GM12878 (cell line): ENCODE results near the gene DENND1A. TPM values are rescaled to one million over a fixed set of nuclear protein-coding genes. Genes with fewer than 3 reads are reported as not detected.

Experiments used
- ATAC-seq: fragments of 200-7000 bp; cut with Tn5 transposase; 3 replicates; pipeline ENCODE4 v1.9.1; 2020; ENCODE audit warnings: mild to moderate bottlenecking, moderate library complexity
- BruUV-seq: library from RNA; stranded (reverse); fragments of 400-500 nt; replicated peaks from 2 replicates; lab custom pipeline; 2021; lab: Mats Ljungman, UMichigan
- CTCF ChIA-PET: fragments of 300-600 bp; sonication (Branson Sonifier 250); formaldehyde crosslinking; extraction: SDS; loops from one replicate; lab custom pipeline; 2021; ENCODE audit warnings: inconsistent platforms; lab: Yijun Ruan, JAX
- POLR2A ChIA-PET: fragments of 350-600 bp; formaldehyde crosslinking; extraction: SDS; loops from one replicate; lab custom pipeline; 2021; ENCODE audit warnings: inconsistent platforms; lab: Charles Lee
- RAD21 ChIA-PET: fragments of 300-600 bp; sonication (Branson Sonifier 250); formaldehyde crosslinking; loops from one replicate; lab custom pipeline; 2023; ENCODE audit warnings: antibody characterized with exemption; ENCODE audit not compliant: unreplicated experiment; lab: Charles Lee
- SMC1A ChIA-PET: fragments of 300-600 bp; sonication (Branson Sonifier 250); formaldehyde crosslinking; loops from one replicate; lab custom pipeline; 2023; ENCODE audit not compliant: unreplicated experiment, uncharacterized antibody; lab: Charles Lee
- DNase-seq: peaks from one replicate; pipeline ENCODE4 v3.0.0-alpha.2; 2011; ENCODE audit warnings: low read depth, low spot score
- FAIRE-seq: peaks from 3 replicates; lab custom pipeline; 2011; peaks lifted over from hg19 to GRCh38; lab: Jason Lieb, UNC
- H2AFZ ChIP-seq: 2 replicates; pipeline ENCODE4 v1.6.0; 2011; ENCODE audit warnings: low read depth, low read length, control low read depth; ENCODE audit not compliant: control insufficient read depth
- H3K27ac ChIP-seq: 2 replicates; pipeline ENCODE4 v1.5.1; 2011; ENCODE audit warnings: control low read depth; ENCODE audit not compliant: control insufficient read depth, insufficient read depth
- H3K27me3 ChIP-seq, 2 experiments: replicated peaks in 1 of 2; 2 replicates each; pipeline versions ENCODE4 v1.6.0 to v1.6.1; 2011; ENCODE audit warnings: low read length in 1 of 2; ENCODE audit not compliant: control insufficient read depth in 2 of 2, insufficient read depth in 2 of 2
- H3K36me3 ChIP-seq, 2 experiments: 2 replicates each; pipeline ENCODE4 v1.5.1; 2011; ENCODE audit warnings: low read length in 1 of 2; ENCODE audit not compliant: control insufficient read depth in 2 of 2, insufficient read depth in 2 of 2
- H3K4me1 ChIP-seq: 2 replicates; pipeline ENCODE4 v1.6.1; 2011; ENCODE audit warnings: mild to moderate bottlenecking, low read length, moderate library complexity, mixed read lengths; ENCODE audit not compliant: control insufficient read depth, insufficient read depth
- H3K4me2 ChIP-seq: 2 replicates; pipeline ENCODE4 v1.6.0; 2011; ENCODE audit warnings: control low read depth; ENCODE audit not compliant: control insufficient read depth, insufficient read depth
- H3K4me3 ChIP-seq: fragments of 200-600 bp; sonication (generic); 2 replicates; pipeline ENCODE4 v1.5.1; 2016
- H3K79me2 ChIP-seq: 2 replicates; pipeline ENCODE4 v1.6.0; 2011; ENCODE audit warnings: low read length; ENCODE audit not compliant: control insufficient read depth, insufficient read depth
- H3K9ac ChIP-seq: 2 replicates; pipeline ENCODE4 v1.8.0; 2011; ENCODE audit warnings: low read length, control low read depth, mixed read lengths; ENCODE audit not compliant: control insufficient read depth, insufficient read depth
- H3K9me3 ChIP-seq: replicated peaks from 3 replicates; pipeline ENCODE4 v1.5.1; 2011; ENCODE audit warnings: mild to moderate bottlenecking, low read length; ENCODE audit not compliant: control insufficient read depth, insufficient read depth
- H4K20me1 ChIP-seq: 2 replicates; pipeline ENCODE4 v1.6.0; 2011; ENCODE audit not compliant: control insufficient read depth, insufficient read depth
- ATF3 ChIP-seq: IDR thresholded peaks from 2 replicates; pipeline ENCODE4 v1.6.1; 2011; ENCODE audit warnings: low read depth, mild to moderate bottlenecking, low read length, moderate library complexity, borderline replicate concordance; ENCODE audit errors: extremely low read depth
- CHD4 ChIP-seq: fragments of 200-600 bp; sonication (generic); IDR thresholded peaks from 2 replicates; pipeline ENCODE4 v1.6.1; 2016; ENCODE audit warnings: mild to moderate bottlenecking
- CUX1 ChIP-seq: IDR thresholded peaks from 2 replicates; pipeline ENCODE4 v1.6.1; 2012; ENCODE audit warnings: improper control_type of control experiment, low read depth, low read length; ENCODE audit not compliant: insufficient replicate concordance
- E2F4 ChIP-seq: IDR thresholded peaks from 2 replicates; pipeline ENCODE4 v1.6.1; 2012; ENCODE audit warnings: low read depth, low read length, improper control_type of control experiment
- E4F1 ChIP-seq: fragments of 450-650 bp; IDR thresholded peaks from 2 replicates; pipeline ENCODE4 v1.6.1; 2018; ENCODE audit warnings: borderline replicate concordance, mild to moderate bottlenecking; ENCODE audit not compliant: partially characterized antibody
- GABPA ChIP-seq: IDR thresholded peaks from 2 replicates; pipeline ENCODE4 v1.6.1; 2014; ENCODE audit warnings: antibody characterized with exemption, low read depth, mild to moderate bottlenecking, inconsistent platforms
- IRF4 ChIP-seq: IDR thresholded peaks from 2 replicates; pipeline ENCODE4 v1.6.1; 2011; ENCODE audit warnings: low read depth, low read length
- MAX ChIP-seq: IDR thresholded peaks from 2 replicates; pipeline ENCODE4 v1.6.1; 2012; ENCODE audit warnings: low read depth, low read length, improper control_type of control experiment
- MEF2A ChIP-seq: IDR thresholded peaks from 2 replicates; pipeline ENCODE4 v1.6.1; 2011; ENCODE audit warnings: low read depth, mild to moderate bottlenecking, low read length, moderate library complexity; ENCODE audit not compliant: insufficient read depth
- NR2C1 ChIP-seq: fragments of 450-650 bp; IDR thresholded peaks from 2 replicates; pipeline ENCODE4 v1.6.1; 2017; ENCODE audit warnings: antibody characterized with exemption, mild to moderate bottlenecking, moderate library complexity
- PBX3 ChIP-seq: IDR thresholded peaks from 2 replicates; pipeline ENCODE4 v1.6.1; 2011; ENCODE audit warnings: mild to moderate bottlenecking, low read depth, low read length, moderate library complexity; ENCODE audit not compliant: insufficient replicate concordance
- RAD51 ChIP-seq: fragments of 450-650 bp; IDR thresholded peaks from 2 replicates; pipeline ENCODE4 v1.6.1; 2016; ENCODE audit warnings: moderate library complexity, mild to moderate bottlenecking, inconsistent platforms
- SUPT20H ChIP-seq: IDR thresholded peaks from 2 replicates; pipeline ENCODE4 v1.6.1; 2011; ENCODE audit warnings: low read depth, mild to moderate bottlenecking, low read length, moderate library complexity, borderline replicate concordance; ENCODE audit not compliant: control insufficient read depth
- ZNF24 ChIP-seq: fragments of 450-650 bp; IDR thresholded peaks from 2 replicates; pipeline ENCODE4 v1.6.1; 2017; ENCODE audit warnings: antibody characterized with exemption, mild to moderate bottlenecking
- WGBS: methylation state at CpG from one replicate; pipeline ENCODE4 v1.1.6; 2016; ENCODE audit warnings: low lambda C conversion rate; ENCODE audit not compliant: insufficient replicate concordance, insufficient coverage; ENCODE audit errors: missing lambda C conversion rate; 5-methylcytosine and 5-hydroxymethylcytosine counted together
- in situ Hi-C: fragments of 300-500 bp; cut with MboI; formaldehyde crosslinking; loops from 9 replicates; pipeline ENCODE4 v1.14.3; 2018; ENCODE audit warnings: mixed read lengths
- intact Hi-C: fragments of 100-400 bp; cut with micrococcal nuclease; formaldehyde crosslinking; loops from one replicate; pipeline ENCODE4 v1.14.2; 2022; ENCODE audit not compliant: unreplicated experiment
- polyA plus RNA-seq, 11 experiments: library from polyadenylated mRNA; depleted of rRNA in 4 of 11; unstranded in 6 of 11; stranded (reverse) in 5 of 11; fragments of >200 nt; fragmentation: Nextera tagmentation in 4 of 11; fragmentation: Illumina TruSeq in 1 of 11; extraction: Ambion mirVana in 4 of 11; extraction: Trizol in 1 of 11; gene quantifications; 1 replicate in 1 of 11; 2 replicates in 10 of 11; pipeline versions ENCODE4 v1.2.1 to v1.2.3, GENCODE V29; 2011 to 2016; ENCODE audit warnings: inconsistent platforms in 2 of 11, missing spikeins in 2 of 11, low read depth in 1 of 11
- total RNA-seq, 4 experiments: library from RNA; depleted of rRNA in 3 of 4; stranded (reverse); fragments of >200 nt in 3 of 4; fragmentation: Illumina TruSeq in 1 of 4; extraction: Trizol in 1 of 4; gene quantifications; 2 replicates each; pipeline versions ENCODE4 v1.2.1 to v1.2.3, GENCODE V29; 2013 to 2021

Gene DENND1A
- total and polyA plus RNA-seq, 10 of the 15 experiments (the other 5 are each of a cell fraction or from before 2014, with no cell fraction given): 14.1 to 48.6 (median 35.2) TPM

GRCh38 chr9:123357743-123358059 is 572.2 kb downstream of the DENND1A start:
- SMC1A ChIA-PET: no interaction called here
- Histone ChIP-seq H3K4me1 (peaks cover 17% of the 10 kb centered on the region), H3K79me2 (no peaks in the 10 kb centered on the region), H3K27me3 (no peaks in the 10 kb centered on the region; a peak in 1 of 4 replicates), H3K9me3 (no peaks in the 10 kb centered on the region), H3K36me3 (no peaks in the 10 kb centered on the region), H2AFZ (no peak overlapping the region), H4K20me1 (no peaks in the 10 kb centered on the region), H3K9ac (no peak overlapping the region), H3K4me3 (no peak overlapping the region), H3K27ac (no peak overlapping the region), H3K4me2 (no peak overlapping the region)
- CTCF ChIA-PET: no interaction called here
- in situ Hi-C loops: loop anchor here (10.0 kb wide), 1 partner anchor 893 kb away; no protein-coding TSS in a partner anchor
- ATAC-seq (no peak), FAIRE-seq (no peak), DNase-seq (no peak)
- POLR2A ChIA-PET: no interaction called here
- WGBS: 96% methylated on average over 2 of the region's 2 CpGs
- RAD21 ChIA-PET: no interaction called here
- no TSS peak for BruUV-seq
- intact Hi-C loops: loop anchor here (10.0 kb wide), 1 partner anchor 363 kb away; no protein-coding TSS in a partner anchor
- TF ChIP-seq CHD4 (no peak), ZNF24 (no peak), PBX3 (no peak), SUPT20H (no peak), NR2C1 (no peak), MAX (no peak), GABPA (no peak), ATF3 (no peak), IRF4 (no peak), CUX1 (no peak), MEF2A (no peak), RAD51 (no peak), E2F4 (no peak), E4F1 (no peak)
